Activated CD4-positive, alpha-beta T cell treated with anti-CD3 and anti-CD28 coated beads for 4 hours (primary cell): ENCODE measurements around the gene PCP2.
"Not testable (repeated sequence)": the region's sequence is repeated elsewhere in the genome, so short reads cannot be mapped to it uniquely, and the experiment has no call there.

Source experiments
- DNase-seq, 2 donors: peaks; one replicate each; pipeline ENCODE4 v3.0.0-alpha.2; 2020

Gene PCP2

GRCh38 chr19:7661744-7662538 is 28.4 kb upstream of the PCP2 start:
- no peak for DNase-seq

DNA sequence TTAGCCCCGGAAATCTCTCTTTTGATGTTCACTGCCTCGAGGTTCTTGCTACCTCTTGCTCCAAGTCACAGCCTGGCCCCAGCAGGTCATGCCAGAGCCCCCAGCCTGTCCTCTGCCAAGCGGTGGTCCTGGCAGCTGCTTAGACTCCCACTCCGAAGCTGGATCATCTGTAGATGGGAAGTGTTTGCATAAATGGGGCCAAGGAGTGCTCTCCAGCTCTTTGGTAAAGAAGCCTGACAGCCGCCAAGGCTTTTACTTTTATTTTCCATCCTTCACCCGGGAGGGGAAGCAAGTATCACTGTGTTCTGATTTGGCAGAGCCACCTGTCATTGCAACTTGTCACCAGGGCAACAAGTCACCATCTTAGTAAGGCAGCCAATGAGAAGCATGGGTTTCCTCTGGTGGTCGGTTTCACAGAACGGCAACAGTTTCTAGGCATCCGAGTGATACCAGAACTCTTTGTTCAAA is 24.7 kb upstream of the PCP2 start:
- DNase-seq, result peak in 1 of 2 donors; percentile 25

DNA sequence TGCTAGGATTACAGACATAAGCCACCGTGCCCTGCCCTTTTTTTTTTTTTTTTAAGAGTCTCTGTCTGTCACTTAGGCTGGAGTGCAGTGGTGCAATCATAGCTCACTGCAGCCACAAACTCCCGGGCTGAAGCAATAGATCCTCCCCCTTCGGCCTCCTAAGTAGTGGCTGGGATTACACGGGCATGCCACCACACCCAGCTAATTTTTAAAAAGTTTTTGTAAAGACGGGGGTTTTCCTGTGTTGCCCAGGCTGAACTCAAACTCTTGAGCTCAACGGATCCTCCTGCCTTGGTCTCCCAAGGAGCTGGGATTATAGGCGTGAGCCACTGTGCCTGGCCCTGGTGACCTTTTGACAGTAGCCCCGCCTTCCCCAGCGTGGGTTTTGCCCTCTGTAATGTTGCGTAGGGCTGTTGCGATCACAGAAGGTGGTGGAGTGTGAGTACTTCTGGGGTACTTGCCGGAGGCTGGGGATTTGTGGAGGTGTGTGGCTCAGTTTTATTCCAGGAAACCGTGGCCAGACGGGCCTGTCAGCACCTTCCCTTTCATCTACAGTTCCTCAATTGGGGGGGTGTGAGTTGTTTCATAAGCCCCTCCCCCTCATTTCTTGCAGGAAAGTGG is 23.7 kb upstream of the PCP2 start:
- peak in 1 of 2 donors; percentile 25 for DNase-seq

DNA sequence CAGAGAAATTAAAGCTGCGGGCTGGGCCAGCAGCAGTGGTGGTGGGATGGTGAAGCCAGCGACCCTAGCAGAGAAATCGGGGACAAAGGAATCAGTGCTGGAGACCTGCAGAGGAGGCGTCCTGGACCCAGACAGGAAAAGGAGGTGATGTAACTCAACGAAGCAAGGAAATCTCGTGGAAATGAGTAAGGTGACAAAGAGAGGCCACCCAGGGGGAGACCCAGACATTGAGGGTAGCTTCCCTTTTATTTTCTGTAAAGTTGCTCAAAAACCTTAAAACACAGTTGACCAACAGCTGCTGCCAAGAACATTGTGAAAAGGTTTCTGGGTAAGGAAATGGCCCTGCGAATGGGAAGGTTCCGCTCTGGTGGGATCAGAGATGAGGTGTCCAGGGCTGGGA is 22.1 kb upstream of the PCP2 start:
- no peak for DNase-seq

GRCh38 chr19:7654401-7654800 is 20.9 kb upstream of the PCP2 start:
- no peak for DNase-seq

DNA sequence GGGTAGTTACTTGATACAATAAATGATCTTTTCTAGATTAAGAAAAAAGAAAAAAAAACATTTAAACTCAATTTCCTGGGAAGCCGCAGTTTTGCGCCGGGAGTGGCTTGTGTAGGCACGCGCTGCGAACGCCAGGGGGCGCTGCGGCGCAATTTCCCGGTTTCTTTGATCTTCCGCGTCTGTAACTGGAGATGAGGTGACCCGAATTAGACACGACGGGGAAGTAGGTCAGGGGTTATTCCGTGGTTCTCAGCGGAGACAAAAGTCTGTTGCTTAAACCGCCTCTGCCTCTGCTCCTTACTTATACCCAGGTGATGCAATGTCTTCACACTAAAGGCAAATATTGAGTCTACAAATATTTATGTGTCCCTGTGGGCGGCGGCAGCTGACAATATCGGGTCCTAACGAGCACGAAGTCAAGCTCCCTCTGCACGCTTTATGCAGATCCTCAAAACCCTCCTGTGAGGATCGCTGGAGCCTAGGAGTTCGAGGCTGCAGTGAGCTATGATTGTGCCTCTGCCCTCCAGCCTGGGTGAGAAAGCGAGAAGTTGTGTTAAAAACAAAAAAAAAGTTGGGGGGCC is 18.6 kb upstream of the PCP2 start:
- peak; percentile 77 to 88 for DNase-seq

DNA sequence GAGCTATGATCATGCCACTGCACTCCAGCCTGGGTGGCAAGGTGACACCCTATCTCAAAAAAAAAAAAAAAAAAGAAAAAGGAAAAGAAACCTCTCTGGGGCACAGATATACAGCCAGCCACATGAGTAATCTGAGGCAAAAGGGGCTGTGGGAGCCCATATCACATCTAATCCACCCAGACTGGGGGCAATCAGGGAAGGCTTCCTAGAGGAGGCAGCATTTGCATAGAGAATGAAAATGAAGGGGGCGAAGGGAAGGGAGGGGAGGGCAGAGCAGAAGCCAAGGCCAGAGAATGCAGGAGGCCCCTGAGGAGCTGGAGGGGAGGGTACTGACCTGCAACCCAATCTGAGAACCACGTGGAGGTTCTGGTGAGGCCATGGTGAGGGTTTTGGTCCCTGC is 16.6 kb upstream of the PCP2 start:
- DNase-seq, result no peak

DNA sequence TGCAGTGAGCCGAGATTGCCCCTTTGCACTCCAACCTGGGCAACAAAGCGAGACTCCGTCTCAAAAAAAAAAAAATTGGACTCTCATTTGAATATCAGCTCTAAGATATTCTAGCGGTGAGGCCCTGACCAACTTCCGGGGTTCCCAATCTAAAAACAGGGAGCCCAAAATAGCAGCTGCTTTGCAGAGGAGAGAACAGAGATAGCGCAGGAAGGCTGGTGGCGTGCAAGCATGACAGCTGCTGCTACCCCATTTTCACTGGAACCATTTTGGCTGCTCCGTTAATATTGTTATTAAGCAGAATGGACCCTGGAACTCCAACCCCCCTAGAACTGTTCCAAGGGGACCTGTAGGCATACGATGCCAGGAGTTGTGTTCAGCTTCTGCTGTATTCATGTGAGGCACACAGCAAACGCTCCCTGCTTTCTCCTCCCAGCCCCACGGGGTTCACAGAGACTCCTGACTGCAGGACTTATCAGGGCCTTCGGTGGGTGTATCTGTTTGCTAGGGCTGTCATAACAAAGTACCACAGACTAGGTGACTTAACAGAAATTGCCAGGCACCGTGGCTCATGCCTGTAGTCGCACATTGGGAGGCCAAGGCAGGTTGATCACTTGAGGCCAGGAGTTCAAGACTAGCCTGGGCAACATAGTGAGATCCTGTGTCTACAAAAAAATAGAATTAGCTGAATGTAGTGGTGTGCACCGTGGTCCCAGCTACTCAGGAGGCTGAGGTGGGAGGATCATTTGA is 14.9 kb upstream of the PCP2 start:
- DNase-seq, result no peak

DNA sequence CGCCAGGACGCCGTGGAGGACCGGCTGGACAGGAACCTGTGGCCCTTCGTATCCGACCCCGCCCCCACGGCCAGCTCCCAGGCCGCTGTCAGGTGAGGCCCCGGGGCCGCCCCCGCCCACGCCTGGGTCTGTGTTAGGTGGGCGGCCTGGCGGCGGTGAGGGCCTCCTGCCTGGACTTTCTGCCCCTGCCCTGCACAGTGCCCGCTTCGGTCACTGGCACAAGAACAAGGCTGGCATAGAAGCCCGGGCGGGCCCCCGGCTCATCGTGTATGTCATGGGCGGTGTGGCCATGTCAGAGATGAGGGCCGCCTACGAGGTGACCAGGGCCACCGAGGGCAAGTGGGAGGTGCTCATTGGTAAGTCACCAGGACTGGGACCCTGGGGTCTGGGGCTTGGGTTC is 13.6 kb upstream of the PCP2 start:
- no peak for DNase-seq

GRCh38 chr19:7646426-7646700 is 12.8 kb upstream of the PCP2 start:
- no peak for DNase-seq

GRCh38 chr19:7645656-7646425 is 12.3 kb upstream of the PCP2 start:
- no peak for DNase-seq

DNA sequence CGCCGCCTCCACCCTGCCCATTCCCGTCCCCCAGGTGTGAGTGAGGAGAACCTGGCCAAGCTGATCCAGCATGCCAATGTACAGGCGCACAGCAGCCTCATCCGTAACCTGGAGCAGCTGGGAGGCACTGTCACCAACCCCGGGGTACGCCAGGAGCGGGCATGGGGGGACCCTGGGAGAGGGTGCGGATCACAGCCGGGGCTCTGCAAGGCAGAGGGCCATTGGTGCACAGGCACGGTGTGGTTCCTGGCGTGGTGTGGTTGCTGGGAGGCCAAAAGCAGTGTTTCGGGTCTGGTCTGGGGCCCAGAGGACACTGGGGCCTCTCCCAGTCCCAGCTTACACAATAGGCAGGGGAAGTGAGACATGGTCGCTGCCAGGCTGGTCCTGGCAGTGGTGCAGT is 11.6 kb upstream of the PCP2 start:
- no peak for DNase-seq

- DNase-seq, result no peak
These were observed 11.0 kb upstream of the PCP2 start for GRCh38 chr19:7644550-7644877.

DNA sequence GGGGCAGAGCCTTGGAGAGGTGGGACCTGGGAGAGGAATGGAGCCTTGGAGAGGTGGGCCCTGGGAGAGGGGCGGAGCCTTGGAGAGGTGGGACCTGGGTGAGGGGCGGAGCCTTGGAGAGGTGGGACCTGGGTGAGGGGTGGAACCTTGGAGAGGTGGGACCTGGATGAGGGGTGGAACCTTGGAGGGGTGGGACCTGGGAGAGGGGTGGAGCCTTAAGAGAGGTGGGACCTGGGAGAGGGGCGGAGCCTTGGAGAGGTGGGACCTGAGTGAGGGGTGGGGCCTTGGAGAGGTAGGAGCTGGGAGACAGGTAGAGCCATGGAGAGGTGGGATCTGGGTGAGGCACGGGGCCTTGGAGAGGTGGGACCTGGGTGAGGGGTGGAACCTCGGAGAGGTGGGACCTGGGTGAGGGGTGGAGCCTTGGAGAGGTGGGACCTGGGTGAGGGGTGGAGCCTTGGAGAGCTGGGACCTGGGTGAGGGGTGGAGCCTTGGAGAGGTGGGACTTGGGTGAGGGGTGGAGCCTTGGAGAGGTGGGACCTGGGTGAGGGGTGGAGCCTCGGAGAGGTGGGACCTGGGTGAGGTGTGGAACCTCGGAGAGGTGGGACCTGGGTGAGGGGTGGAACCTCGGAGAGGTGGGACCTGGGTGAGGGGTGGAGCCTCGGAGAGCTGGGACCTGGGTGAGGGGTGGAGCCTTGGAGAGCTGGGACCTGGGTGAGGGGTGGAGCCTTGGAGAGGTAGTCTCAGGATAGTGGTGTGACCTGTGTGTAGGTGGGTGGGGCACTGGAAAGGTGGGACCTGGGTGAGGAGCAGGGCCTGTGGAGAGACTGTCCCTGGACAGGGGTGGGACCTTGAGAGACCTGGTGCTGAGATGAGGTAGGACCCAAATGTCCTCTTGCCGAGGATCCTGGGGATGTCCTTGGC is 10.4 kb upstream of the PCP2 start:
- not testable (repeated sequence) for DNase-seq

- no peak for DNase-seq
These were observed 9.5 kb upstream of the PCP2 start for GRCh38 chr19:7643031-7643415.

- DNase-seq, result no peak
These were observed 8.9 kb upstream of the PCP2 start for GRCh38 chr19:7642295-7643030.

GRCh38 chr19:7641290-7642276 is 8.1 kb upstream of the PCP2 start:
- no peak for DNase-seq

DNA sequence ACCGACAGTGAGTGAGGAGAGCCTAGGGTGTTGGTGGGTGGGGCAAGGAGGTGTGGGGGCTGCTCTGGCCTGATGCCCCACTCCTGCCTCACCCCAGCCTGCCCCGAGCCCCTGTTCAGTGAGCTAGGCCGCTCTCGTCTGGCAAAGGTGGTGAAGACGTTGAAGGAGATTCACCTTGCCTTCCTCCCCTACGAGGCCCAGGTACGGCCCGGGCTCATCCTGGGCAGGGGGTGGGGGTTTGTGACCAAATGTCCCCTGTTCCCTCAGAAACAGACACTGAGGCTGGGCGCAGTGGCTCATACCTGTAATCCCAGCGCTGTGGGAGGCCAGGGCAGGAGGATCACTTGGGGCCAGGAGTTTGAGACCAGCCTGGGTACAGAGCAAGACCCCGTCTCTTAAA is 7.3 kb upstream of the PCP2 start:
- no peak for DNase-seq

DNA sequence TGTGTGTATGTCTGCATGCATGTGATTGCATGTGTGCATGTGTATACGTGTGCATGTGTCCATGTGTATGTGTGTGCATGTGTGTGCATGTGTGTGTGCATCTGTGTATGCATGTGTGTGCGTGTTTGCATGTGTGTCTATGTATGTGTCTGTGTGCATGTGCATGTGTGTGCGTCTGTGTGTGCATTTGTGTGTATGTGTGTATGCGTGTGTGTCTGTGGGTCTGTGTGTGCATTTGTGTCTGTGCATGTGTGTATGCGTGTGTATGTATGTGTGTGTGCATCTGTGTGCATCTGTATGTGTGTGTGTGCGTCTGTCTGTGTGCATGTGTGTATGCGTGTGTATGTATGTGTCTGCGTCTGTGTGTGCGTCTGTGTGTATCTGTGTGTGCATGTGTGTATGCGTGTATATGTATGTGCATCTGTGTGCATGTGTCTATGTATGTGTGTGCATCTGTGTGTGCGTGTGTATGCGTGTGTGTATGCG is 6.4 kb upstream of the PCP2 start:
- DNase-seq, result no peak
